ENCODE results near the gene HIC1.

HIC1 gene

GRCh38 chr17:2105663-2106062, 50.8 kb downstream of the HIC1 start:
- FAIRE-seq (no peak), DNase-seq (ENCODE audit: insufficient read length) (no peak)
- TF ChIP-seq POLR2A (IDR thresholded peaks at IDR 0.05; ENCODE audit: low read depth, low read length) (no peak), TAF1 (IDR thresholded peaks at IDR 0.05; ENCODE audit: borderline replicate concordance, low read depth, low read length) (no peak), POLR2AphosphoS5 (IDR thresholded peaks at IDR 0.05; ENCODE audit: low read depth, low read length) (no peak)

GRCh38 chr17:2106308-2106955, 51.5 kb downstream of the HIC1 start:
- FAIRE-seq (no peak), DNase-seq (ENCODE audit: insufficient read length) (no peak)

GRCh38 chr17:2107050-2107449, 52.1 kb downstream of the HIC1 start:
- FAIRE-seq, result no peak
- DNase-seq (ENCODE audit: insufficient read length), result no peak
- TF ChIP-seq POLR2AphosphoS5 (IDR thresholded peaks at IDR 0.05; ENCODE audit: low read depth, low read length) (no peak), TAF1 (IDR thresholded peaks at IDR 0.05; ENCODE audit: borderline replicate concordance, low read depth, low read length) (no peak), POLR2A (IDR thresholded peaks at IDR 0.05; ENCODE audit: low read depth, low read length) (no peak)

More at GRCh38 chr17:2106308-2106955, 51.5 kb downstream of the HIC1 start:
- TF ChIP-seq POLR2AphosphoS5 (IDR thresholded peaks at IDR 0.05; ENCODE audit: low read depth, low read length) (no peak), TAF1 (IDR thresholded peaks at IDR 0.05; ENCODE audit: borderline replicate concordance, low read depth, low read length) (no peak), POLR2A (IDR thresholded peaks at IDR 0.05; ENCODE audit: low read depth, low read length) (no peak)

- TF ChIP-seq TAF1 (IDR thresholded peaks at IDR 0.05; ENCODE audit: borderline replicate concordance, low read depth, low read length) (no peak), POLR2A (IDR thresholded peaks at IDR 0.05; ENCODE audit: low read depth, low read length) (no peak), POLR2AphosphoS5 (IDR thresholded peaks at IDR 0.05; ENCODE audit: low read depth, low read length) (no peak)
- FAIRE-seq (peak; percentile 51), DNase-seq (ENCODE audit: insufficient read length) (no peak)
Measured at GRCh38 chr17:2107506-2107905, 52.6 kb downstream of the HIC1 start.

GRCh38 chr17:2108170-2108569, 53.3 kb downstream of the HIC1 start:
- TF ChIP-seq POLR2A (IDR thresholded peaks at IDR 0.05; ENCODE audit: low read depth, low read length) (no peak), POLR2AphosphoS5 (IDR thresholded peaks at IDR 0.05; ENCODE audit: low read depth, low read length) (no peak), TAF1 (IDR thresholded peaks at IDR 0.05; ENCODE audit: borderline replicate concordance, low read depth, low read length) (no peak)
- DNase-seq (ENCODE audit: insufficient read length), result no peak
- FAIRE-seq, result peak; percentile 44

GRCh38 chr17:2110436-2110835, 55.5 kb downstream of the HIC1 start:
- TF ChIP-seq TAF1 (IDR thresholded peaks at IDR 0.05; ENCODE audit: borderline replicate concordance, low read depth, low read length), result no peak
- no peak for TF ChIP-seq POLR2A (IDR thresholded peaks at IDR 0.05; ENCODE audit: low read depth, low read length)
- TF ChIP-seq POLR2AphosphoS5 (IDR thresholded peaks at IDR 0.05; ENCODE audit: low read depth, low read length), result no peak
- FAIRE-seq (no peak), DNase-seq (ENCODE audit: insufficient read length) (no peak)

GRCh38 chr17:2111691-2112090, 56.8 kb downstream of the HIC1 start:
- TF ChIP-seq POLR2AphosphoS5 (IDR thresholded peaks at IDR 0.05; ENCODE audit: low read depth, low read length) (no peak), TAF1 (IDR thresholded peaks at IDR 0.05; ENCODE audit: borderline replicate concordance, low read depth, low read length) (no peak), POLR2A (IDR thresholded peaks at IDR 0.05; ENCODE audit: low read depth, low read length) (no peak)
- DNase-seq (ENCODE audit: insufficient read length) (no peak), FAIRE-seq (no peak)

All from GM12892 (cell line).